Activated CD8-positive, alpha-beta memory T cell treated with anti-CD3 and anti-CD28 coated beads for 24 hours (primary cell): ENCODE data around the gene MRPL32.
"Not testable (repeated sequence)": the region's sequence is repeated elsewhere in the genome, so short reads cannot be mapped to it uniquely, and the experiment has no call there.

Experiments
- DNase-seq: peaks from one replicate; pipeline ENCODE4 v3.0.0-alpha.2; 2020

MRPL32 gene

DNA sequence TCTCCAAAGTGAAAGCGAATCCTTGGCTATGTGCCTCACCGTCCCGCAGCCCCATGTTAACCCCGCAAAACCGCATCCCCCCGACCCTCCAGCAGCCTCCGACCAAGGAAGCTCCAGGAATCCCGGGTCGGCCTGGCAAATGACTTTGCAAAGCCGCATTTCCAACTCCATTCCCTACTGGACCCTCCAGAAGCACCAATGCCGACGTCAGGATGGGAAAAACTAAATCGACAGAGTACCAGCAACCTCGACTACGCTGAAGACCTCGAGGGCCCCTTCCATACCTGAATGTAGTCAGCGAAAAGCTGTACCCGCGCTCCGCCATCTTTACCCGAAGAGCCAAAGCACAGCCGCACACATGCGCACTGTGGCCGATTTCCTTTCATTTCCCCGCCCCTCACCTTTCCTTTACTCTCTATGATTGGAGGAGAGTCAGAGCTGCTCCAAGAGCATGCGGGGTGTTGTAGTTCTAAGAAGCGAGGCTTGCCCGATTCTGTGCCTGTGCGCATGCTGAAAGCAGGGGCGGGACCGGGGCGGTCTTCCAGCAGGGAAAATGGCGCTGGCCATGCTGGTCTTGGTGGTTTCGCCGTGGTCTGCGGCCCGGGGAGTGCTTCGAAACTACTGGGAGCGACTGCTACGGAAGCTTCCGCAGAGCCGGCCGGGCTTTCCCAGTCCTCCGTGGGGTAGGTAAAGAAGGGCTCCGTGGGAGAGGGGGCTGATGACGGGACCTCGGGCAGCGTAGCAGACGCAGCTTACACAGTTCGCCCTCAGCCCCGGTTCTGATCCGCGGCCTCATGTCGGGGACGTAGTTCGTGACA is at the start of gene MRPL32, which contains the start of gene PSMA2:
Gene MRPL32 (plus strand): TSS at position 543 of the 818 bp plus-strand sequence. CDS start 11 bp downstream, at position 554.
Gene PSMA2 (minus strand): TSS at position 341 of the 818 bp plus-strand sequence. CDS start 16 bp downstream, at position 325.
- DNase-seq = peak; percentile 95

DNA sequence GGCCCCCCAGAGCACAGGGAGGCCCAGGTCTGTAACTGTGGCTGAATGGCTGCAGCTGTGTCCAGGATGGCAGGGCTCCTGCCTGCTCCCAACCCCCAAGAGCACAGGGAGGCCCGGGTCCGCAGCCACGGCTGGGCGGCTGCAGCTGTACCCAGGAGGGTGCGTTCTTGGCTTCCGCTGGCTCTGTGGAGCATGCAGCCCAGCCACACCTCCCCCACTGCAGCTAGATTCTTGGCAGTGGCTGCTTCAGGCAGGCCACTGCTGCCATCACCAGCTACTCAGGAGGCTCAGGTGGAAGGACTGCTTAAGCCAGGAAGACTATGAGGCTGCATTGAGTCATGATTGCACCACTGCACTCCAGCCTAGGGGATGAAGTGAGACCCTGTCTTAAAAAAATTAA is 48.2 kb upstream of the MRPL32 start:
- no peak for DNase-seq

DNA sequence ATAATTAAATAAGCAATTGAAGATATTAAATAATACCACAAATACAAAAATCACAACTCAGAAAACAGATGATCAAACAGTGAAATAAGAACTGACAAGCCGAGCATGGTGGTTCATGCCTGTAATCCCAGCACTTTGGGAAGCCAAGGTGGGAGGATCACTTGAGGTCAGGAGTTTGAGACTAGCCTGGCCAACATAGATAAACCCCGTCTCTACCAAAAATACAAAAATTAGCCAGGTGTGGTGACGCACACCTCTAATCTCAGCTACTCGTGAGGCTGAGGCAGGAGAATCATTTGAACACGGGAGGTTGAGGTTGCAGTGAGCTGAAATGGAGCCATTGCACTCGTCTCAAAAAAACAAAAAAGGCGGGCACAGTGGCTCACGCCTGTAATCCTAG is 47.0 kb upstream of the MRPL32 start:
- not testable (repeated sequence) for DNase-seq

DNA sequence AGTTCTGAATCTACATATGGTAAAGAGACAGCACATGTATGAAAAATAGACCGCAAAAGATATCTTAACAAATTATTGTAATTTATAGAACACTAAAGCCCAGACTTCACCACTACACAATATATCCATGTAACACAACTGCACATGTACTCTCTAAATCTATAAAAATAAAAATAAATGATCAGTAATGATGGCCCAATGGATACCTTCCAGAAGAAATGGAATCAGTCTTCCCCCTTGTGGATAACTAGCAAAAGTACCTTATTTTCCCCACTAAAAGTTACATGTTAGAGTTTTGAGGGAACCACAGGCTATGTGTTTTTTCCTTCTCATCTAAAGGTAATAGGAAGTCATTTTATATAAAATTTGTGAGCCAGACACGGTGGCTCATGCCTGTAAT is 46.0 kb upstream of the MRPL32 start:
- DNase-seq = no peak

DNA sequence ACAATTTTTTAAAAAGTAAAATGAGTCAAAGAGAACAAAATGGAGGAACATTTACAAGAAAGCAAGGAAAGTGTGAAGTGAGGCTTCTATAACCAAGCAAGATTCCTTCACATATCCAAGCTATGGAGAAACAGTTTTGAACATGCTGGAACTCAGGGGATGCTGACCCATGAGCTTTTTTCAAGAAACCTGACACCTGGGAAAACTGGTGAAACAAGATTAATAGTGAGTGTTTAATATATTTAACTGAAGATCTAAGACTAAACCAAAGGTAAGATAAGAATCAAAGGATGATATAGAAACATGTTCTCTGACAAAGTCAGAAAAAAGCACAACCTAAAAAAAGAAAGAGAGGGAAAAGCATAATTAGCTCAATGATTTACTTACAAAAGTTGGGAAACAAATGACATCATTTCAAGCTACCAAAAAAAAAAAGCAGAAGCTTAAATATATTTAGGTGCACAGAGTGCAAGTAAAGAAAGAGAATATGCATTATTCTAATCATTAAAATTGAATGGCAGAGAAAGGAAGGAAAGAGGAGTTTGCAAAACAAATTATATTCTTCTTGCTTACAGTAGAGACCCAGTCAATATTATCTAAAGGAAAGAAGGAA is 45.2 kb upstream of the MRPL32 start:
- no peak for DNase-seq

DNA sequence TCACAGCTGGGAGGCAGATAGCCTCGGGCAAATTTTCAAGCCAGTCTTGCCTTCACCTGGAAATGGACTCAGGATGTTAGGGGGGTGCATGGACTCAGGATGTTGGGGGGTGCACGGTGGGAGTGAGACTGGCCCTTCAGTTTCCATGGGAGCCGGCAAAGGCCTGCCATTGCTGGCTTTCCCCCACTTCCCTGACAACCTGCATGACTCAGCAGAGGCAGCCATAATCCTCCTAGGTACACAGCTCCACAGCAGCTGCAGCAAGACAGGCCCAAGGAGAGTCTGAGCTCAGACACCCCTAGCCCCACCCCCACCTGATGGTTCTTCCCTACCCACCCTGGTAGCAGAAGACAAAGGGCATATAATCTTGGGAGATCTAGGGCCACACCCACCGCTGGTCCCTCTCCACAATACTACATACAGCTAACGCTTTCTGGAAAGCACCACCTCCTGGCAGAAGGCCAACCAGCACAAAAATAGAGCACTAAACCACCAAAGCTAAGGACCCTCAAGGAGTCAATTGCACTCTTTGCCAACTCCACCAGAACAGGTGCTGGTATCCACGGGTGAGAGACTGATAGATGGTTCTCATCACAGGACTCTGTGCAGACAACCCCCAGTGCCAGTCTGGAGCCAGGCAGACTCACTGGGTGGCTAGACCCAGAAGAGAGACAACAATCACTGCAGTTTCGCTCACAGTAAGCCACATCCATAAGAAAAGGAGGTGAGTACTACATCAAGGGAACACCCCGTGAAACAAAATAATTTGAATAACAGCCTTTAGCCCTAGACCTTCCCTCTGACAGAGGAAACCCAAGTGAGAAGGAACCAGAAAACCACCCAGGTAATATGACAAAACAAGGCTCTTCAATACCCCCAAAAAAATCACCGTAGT is 38.6 kb upstream of the MRPL32 start:
- no peak for DNase-seq

DNA sequence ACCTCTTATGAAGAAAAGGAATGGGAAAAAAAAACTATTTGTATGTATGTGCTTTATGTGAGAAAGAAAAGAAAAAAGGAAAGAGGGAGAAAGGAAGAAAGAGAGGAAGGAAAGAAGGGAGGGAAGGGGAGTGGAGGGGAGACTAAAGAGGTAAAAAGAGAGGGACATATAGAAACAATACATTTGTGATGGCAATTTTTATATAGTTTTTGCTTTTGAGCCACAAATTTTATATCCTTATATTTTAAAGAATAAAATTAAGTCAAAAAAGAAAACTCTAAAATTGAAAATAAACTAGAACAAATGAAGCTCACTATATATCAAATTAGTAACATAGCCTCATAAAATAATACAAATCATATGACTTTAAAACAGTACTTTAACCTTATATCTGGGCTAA is 31.3 kb upstream of the MRPL32 start:
- DNase-seq = no peak

DNA sequence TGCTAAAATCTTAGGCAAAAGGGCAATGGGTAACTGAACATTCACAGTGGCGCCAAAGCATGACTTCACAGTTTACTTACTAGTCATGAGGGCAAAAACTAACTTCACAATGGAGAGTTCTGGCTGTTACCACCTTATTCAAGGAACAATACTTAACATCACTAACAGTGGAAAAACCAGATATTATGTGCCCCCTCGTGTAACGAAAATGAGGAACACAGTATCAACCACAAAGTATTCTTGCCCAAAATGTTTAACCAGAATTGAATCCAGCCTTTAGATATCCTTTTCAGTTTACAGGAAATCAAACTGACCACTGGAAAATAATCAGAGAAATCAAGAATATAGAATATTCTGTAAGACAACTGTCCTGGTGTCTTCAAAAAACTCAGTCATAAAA is 29.8 kb upstream of the MRPL32 start:
- no peak for DNase-seq

DNA sequence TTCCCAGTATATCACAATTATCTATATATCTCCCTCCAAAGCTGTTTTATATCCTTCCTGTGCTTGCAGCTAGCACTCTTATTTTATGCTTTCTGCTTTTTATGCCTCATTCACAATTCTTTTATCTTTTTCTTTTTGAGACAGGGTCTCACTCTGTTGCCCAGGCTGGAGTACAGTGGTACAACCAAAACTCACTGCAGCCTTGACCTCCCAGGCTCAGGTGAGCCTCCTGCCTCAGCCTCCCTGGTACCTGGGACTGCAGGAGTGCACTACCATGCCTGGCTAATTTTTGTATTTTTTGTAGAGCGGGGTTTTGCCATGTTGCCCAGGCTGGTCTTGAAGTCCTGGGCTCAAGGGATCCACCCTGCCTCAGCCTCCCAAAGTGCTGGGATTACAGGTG is 26.0 kb upstream of the MRPL32 start:
- no peak for DNase-seq

DNA sequence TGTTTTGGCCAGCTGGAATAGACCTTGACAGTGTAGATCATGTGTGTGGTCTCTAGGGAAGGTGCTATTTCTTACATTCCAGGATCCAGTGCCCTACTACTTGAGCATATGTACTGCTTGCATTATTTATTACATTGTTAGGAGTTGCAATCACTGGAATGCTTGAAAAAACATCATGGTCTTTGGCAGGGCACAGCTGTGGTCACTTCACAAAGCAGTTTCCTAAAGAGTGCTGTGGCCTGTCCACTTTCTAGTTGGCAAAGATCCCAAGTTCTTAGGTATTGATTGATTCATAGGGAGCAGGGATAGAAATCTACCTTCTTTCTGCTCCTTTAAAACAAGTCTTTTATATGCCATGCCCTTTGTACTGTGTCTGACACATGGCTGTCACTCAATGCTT is 24.9 kb upstream of the MRPL32 start:
- DNase-seq = no peak

DNA sequence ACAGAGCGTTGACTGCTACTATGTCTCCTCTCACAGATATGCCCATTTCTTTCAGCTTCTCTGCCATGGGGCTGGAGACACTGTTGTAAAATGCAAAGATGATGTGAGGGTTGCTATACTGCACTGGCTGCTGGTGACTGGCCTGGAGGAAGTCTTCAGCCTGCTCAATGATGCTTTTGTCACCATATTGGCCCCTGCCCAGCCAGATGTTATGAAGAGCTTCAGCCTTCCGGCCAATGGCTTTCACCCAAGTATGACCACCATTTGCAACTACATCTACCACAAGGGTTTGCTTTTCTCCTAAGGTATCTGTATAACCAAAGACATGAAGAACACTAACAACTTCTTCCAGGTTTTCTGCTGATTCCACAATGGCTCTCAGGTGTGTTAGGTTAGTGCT is 21.9 kb upstream of the MRPL32 start:
- no peak for DNase-seq

DNA sequence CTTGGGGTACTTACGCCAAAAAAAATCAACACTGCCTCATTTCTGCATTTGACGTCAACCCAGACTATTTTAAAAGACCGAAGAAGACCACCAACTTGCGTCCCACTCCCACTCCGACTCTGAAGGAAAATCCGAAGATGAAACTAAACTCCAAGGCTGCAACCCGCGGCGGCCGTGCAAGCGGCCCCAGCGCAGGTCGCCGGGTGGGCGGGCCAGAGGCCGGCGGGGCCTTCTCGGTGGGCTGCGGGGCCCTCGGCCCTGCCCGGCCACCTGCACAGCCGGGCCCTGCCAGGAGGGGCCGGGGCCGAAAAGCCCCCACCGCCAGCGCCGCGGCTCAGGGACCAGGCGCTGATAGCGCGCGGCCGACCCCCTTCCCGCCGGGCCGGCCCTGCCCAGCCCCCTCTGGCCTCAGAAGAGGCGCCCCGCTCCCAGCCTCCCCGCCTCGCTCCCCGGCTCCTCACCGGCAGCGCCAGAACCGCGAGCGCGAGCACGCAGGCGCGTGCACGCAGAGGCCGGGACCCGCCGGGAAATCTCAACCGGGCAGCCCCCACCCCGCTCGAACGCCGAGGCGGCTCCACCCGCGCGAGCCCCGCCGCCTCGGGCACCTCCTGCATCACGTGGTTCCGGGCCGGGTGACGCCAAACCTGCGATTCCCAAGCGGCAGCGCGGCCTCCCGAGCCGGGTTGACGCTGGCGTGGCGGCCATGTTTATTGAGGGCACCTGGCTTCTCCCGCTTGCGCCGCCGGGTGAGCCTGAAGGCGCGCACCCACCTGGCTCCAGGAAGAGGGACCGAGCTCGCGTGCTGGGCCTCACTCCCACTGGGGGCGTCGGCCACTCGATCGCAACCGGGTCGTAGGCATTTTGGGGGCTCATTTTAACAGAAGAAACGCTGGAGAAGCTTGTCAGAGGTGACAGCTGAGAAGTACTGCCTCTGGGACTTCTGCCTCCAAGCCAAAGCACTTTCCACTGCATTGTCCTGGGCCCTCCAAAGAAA is 20.4 kb upstream of the MRPL32 start, which contains the start of gene C7orf25:
Gene C7orf25 (minus strand): TSS at position 617 of the 994 bp plus-strand sequence. CDS start 1,170 bp downstream, outside the sequence.
- peak; percentile 98 for DNase-seq

DNA sequence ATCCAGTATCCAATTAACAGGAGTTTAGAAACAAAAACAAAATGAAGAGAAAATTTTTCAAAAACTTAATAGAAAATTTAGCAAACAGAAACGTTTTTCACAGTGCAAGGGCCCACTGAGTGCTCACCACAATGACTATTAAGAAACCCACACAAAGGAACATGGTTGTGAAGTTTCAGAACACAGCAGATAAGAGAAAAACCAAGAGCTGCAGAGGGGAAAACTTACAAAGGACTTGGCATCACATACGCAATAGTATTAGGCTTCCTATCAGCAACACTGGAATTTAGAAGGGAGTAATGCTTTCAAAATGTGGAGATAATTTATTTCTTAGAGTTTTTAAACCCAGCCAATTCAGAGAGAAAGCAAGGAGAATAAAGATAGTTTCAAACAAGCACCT is 18.6 kb upstream of the MRPL32 start:
- DNase-seq = no peak

DNA sequence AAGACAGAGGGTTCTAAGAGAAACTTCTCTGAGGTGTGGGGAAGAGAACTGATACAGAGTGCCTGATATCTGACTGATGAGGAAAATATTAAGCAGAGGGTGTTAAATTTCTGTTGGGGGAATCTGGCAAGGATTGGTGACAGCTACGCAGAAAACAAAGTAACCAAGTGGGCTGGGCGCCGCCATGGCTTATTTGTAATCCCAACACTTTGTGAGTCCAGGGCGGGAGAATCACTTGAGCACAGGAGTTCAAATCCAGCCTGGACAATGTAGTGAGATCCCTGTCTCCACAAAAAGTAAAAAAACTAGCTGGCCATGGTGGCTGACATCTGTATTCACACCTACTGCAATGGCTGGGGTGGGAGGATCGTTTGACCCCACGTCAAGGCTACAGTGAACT is 18.2 kb upstream of the MRPL32 start:
- DNase-seq = no peak

DNA sequence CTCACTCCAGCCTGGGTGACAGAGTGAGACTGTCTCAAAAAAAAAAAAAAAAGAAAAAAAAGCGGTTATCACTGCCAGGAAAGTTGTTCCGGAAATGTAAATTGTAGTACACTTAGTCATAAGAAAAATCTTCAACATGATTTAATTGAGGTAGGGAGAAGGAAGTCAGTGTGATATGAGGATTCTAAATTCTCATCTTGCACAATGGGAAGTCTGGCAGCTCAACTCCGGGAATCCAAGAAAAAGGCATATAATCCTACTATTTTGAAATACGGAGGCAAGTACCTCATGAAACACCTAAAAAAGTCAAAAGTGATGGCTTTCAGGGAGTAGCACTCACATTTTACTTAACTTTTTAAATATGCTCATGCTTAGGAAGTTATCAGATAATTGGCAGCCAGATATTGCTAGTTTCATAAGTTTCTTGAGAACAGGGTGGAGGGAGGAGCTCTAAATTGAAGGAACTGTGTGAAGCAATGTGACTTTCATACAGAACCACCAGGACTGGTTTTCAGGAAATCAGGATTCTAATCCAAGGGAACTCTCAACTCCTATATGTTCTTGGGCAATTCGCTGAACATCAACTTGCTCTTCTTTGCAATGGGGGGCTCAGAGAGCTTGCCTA is 17.6 kb upstream of the MRPL32 start:
- DNase-seq = no peak

DNA sequence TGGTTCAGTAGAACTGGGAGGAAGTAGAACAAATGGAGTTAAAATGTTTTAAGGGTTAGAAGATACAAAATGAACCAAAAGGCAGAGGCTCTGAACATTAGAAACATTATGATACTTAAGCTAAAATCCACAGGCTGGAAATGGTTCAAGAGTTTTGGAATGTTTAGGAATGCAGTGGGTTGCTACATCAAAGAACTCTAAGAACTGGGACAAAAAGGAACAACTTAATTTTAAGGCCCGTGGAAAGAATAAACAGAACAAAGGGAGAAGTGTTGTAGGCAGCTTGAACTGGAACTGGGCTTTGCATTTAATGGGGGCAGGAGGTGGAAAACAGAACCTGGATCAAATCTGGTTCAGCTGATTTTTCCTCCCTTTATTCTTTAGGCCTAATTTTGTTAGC is 16.8 kb upstream of the MRPL32 start:
- DNase-seq = no peak

DNA sequence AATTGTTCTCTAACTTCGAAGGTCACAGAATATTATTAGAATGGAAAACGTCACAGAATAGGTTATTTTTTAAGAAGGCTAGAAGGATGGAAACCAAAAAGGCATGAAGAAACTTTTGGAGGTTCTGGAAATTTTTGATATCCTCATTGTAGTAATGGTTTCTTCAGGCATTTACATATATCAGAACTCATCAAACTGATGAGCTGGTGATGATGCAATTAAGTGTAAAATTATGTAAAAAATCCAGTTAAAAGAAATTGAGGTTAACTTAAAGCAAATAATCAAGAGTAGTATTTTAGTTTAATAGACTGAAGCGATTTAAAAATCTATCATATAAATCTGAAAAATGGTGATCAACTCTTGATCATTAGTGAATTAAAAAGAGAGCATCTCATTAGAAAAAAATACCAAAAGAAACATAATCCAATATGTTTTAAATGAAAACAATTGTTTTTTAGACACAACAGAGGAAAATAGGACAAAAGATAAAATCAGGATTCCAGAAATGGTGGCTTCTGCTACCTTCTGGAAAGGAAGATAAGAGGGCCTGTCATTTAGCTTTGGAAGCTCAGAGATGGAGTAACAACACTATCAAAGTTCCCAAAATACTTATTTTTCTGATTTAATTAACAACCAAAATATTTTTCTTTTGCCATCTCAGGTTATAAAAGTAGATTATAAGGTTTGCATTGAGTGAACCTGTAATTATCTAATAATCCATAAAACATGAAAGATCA is 10.0 kb upstream of the MRPL32 start:
- no peak for DNase-seq

DNA sequence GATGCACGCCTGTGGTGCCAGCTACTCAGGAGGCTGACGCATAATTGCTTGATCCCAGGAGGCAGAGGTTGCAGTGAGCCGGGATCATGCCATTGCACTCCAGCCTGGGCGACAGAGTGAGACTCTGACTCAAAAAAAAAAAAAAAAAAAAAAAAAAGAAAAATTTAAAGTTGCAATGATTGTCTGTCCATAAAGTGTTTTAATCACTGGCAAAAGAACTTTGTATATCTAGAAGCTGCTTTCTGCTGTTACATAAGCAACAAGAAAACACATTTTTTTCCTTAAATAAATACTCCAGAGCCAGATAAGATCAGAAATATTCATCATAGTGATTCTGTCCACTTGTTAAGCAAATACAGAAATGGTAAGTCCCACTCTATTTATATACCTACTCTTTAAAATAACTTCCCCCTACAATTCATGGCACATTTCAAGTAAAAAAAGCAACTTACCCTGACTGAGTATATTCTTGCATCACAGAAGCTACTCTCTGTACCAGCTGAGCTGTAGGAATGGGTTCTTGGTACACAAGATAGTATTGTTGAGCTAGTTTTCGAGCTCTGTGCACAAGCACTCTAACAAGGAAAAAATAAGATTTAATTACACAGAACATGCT is 7.8 kb upstream of the MRPL32 start:
- DNase-seq = no peak

DNA sequence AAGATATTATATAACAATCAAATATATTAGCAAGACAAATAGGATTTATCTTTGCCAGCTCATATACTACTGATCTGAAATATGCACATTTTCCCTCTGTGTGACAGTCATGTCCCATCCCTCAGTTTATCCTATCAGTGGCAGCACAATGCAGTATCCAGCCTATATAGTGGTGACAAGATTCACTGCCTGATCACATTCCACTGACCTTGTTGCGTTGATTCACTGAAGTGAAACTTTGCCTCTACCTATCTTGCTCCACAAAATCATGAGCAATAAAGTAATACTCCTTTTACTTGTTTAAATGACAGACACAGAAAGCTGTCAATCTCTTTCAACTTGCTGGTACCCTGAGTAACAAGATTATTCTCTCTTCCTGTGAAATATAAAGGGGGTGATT is 6.5 kb upstream of the MRPL32 start:
- no peak for DNase-seq

DNA sequence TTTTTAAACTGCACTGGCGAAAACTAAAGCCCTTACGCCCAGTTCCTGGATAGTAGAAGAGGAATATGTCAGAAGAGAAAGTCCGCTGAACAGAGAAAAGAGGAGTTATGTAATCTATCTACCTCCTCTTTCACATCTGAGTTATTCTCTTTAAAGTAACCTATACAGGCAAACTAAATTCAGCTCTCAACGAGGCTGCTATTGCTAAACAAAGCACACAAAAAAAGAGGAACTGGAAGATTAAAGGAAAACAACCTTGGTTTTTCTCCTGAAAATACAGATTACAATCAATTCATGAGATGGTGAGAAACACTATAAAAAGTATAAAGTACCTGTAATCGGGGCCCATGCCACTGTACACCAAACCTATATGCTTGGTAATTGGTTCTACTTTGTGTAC is 6.0 kb upstream of the MRPL32 start:
- DNase-seq = no peak
